Measurements from ENCODE around the gene CYP4F11. TPM values are rescaled to one million over a fixed set of nuclear protein-coding genes. Genes with fewer than 3 reads are reported as not detected.

CYP4F11 gene
- not detected in 2 replicates for total RNA-seq

GRCh38 chr19:15934332-15935078 is at the start of gene CYP4F11:
Gene CYP4F11 (minus strand): TSS chr19:15934529. CDS start chr19:15934408, 121 bp downstream.

DNA sequence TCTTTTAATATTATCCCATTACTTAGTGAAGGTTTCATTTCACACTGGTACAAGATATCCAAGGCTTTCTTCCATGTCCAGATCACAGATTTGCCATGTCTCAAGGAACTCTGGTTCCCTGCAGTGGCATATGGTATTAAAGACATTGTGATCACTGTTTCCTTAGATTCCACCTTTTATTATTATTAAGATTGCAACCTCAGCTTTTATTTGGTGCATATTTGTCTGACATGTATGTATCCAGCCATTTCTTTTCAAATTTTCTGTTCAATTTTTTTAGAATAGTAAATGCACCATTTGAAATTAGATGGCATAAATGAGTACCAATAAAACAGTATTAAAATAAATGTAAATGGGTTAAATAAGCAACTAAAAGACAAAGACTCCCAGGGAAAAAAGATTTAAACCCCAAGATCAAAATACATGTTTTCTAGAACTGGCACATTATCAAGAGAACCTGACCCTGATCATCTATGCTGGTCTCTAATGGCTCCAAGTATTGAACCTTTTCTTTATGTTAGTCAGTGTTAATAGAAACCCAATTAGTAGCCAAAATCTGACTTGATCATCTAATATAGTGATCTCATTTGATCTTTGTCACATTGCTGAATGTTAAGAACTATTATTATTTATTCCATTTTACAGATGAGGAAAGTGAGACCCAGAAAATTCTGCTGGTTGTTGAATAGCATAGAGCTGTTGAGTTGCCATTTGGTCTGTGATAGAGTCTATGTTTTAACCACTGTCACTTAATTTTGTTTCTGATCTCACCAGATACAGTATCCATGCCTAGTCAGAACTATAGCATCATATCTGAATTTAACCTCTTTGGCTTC is 14.1 kb upstream of the CYP4F11 start, which contains the start of gene OR10H4:
Gene OR10H4, plus strand, starts transcription at position 786 of the 836 bp plus-strand sequence. Its CDS starts 0 bp downstream, at position 786.

DNA sequence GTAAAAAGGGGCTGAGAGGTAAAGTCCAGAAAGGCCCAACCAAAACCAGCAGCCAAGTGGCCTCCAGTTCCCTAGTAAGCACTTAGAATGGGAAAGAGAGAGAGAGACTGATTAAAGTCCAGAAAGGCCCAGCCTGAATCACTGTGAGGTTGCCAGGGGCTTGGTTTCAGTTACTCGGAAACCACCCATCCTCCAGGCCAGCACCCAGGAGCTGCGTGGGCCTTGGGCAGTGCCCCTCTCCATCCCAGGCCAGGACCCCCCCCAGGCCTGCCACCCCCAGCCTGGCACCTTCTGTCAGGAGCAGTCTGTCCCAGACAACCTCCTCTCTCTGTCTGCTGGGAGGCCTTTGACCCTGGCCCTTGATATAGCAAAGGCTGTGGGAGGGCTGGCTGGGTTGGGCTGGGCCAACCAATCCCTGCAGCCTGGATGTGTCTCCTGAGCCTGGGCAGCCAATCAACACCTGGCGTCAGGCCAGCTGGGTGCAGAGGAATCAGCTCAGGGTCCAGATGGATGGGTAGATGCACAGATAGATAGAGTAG is 36.5 kb downstream of the CYP4F11 start, which contains the start of gene CYP4F2:
Gene CYP4F2, minus strand, starts transcription at position 337 of the 539 bp plus-strand sequence. CDS start 463 bp downstream, outside the sequence.

Other genes with a start within 250 kb of the CYP4F11 start
- not detected in 2 replicates for gene OR10H2, start 206.5 kb downstream of the CYP4F11 start, total RNA-seq
- gene OR10H3, start 196.5 kb downstream of the CYP4F11 start, total RNA-seq, result not detected in 2 replicates
- gene OR10H5, start 146.9 kb downstream of the CYP4F11 start, total RNA-seq, result not detected in 2 replicates
- gene OR10H1, start 118.9 kb downstream of the CYP4F11 start, total RNA-seq, result under 0.01 TPM in 1 of 2 replicates, not detected in the other
- not detected in 2 replicates for gene CYP4F2, start 36.5 kb downstream of the CYP4F11 start, total RNA-seq
- not detected in 2 replicates for gene OR10H4, start 14.5 kb upstream of the CYP4F11 start, total RNA-seq
- 1,096 and 1,158 TPM in 2 replicates for gene TPM4, start 142.0 kb upstream of the CYP4F11 start, total RNA-seq
- 65.5 and 71.9 TPM in 2 replicates for gene RAB8A, start 177.4 kb upstream of the CYP4F11 start, total RNA-seq
- gene HSH2D, start 209.2 kb upstream of the CYP4F11 start, total RNA-seq, result not detected in 2 replicates
- gene CIB3, start 239.0 kb upstream of the CYP4F11 start, total RNA-seq, result not detected in 2 replicates